Epidermal melanocyte (primary cell): ENCODE results near the gene RFX3.

Source experiments
- DNase-seq: peaks from one replicate; pipeline ENCODE4 v3.0.0; 2011; ENCODE audit warnings: low spot score; ENCODE audit not compliant: insufficient read length

Gene RFX3

DNA sequence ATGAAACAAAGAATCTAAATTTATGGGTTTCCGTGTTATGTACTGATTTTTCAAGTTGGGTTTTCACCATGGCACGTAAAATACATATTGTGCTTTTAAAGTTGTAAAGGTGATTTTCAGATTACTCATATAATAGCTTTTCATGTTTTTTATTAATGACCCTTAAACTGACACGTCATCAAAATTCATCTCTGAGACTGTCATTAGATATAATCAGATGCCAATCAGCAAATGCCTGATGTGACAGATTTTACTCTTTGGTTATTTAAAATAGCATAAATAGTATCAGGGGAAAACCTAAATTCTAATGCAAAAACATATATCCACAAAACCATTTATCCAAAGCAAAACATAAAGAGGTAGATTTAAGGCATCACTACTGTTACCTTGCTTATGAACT is 11.0 kb downstream of the RFX3 start:
- DNase-seq, result no peak

DNA sequence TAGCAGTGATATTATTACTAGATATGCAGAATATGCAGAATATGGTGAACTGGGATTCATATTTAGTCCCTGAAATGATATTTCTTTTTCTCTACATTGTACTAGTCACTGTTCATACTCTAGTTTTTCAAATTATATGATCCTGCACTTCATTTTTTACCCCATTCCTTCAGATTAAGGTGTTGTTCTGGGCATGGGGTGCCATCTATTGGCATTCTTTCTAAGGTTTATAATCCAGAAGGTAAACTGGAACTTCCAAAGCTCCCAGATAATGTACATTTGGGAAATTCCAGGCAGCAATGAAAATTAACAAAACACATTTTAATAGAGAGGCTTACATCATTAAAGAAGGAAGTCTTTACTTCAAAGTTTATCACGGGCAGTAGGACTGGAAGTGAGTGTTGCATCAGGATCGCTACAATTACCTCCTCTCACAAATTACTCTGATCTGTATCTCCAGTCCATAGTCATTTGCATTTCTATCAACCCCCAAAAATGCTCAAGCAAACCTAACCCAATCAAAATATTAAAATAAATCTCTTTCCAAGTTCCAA is 12.5 kb downstream of the RFX3 start:
- no peak for DNase-seq

DNA sequence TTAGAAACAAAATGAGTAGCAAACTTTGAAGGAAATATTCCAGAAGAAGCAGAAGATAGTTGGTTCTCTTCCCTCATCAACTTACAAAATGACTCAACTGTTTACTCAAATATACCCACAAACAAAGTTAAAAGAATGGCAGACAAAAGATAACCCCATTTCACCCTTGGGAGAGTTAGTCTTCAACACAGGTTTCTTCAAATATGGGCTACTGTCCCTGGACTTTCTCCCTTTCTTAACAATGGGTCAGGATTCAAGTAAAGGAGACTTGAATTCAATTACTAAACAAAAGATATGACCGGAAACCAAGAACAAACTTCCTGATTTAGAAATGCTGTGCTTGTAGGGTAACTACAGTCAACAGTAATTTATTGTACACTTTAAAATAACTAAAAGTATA is 14.2 kb downstream of the RFX3 start:
- no peak for DNase-seq

DNA sequence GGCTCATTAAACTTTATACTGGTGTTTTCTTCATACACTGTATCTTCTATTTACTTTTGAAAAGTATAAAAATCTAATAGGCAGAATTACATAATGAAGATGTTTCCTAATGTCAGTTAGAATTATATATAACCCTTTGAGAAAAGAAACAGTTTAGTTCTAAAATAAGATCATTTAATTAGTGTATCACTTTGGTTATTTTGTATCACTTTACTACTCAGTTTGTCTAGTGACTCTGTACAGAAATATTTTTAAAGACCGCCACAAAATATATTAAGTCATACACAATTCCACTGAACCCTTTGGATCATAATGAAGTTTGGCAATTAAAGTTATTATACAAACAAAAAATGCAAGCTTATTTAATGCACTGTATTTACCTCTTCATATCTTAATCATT is 15.0 kb downstream of the RFX3 start:
- DNase-seq, result no peak

DNA sequence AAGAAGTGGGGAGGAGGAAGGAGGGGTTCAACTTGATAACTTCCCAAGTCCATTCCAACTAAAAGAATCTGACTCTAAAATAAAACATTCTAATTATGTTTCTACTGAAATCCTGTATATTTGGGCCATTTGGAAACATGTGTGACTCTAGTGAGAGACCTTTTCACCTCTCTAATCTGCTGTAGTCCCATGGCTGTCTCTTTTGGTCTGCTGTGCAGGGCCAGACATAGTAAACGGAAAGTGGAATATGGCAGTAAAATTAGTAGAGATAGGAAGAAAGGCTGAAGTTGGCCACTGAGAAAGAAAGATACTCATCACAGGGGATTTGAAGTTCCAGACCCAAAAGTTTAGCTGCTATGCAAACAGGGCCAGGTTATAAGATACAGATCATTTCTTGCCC is 15.9 kb downstream of the RFX3 start:
- no peak for DNase-seq

DNA sequence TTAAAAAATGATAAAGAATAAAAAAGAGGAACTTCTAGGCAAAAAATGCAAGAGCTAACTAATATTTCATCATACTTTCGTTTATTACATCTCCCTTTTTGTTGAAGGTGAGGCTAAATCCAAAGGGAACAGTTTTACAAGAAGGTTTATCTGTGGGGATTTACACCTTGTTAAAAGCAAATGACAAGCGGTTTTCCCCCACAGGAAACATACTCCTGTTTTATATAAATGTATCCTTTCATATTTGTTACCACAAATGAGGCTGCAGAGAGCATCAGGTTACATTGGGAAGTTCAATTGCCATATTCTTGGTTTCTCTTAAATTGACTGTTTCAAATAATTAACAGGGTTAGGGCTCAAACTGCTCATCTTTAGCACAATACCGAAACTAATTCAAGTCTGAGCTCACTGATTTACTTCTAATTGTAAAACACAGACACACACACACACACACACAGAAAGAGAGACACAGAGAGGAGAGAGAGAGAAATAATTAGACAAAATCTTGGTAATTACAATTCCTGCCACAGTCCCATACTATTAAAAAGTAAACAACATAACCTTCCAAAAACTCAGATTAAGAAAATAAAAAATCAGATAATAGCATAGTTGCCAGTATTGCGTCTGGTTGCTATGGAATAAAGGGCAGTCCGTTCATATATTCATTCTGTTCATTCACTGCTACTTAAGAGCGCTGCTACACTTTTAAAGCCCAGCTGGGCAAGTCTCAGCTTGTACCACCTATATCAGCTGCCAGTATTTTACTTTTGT is 17.1 kb downstream of the RFX3 start:
- DNase-seq, result no peak

DNA sequence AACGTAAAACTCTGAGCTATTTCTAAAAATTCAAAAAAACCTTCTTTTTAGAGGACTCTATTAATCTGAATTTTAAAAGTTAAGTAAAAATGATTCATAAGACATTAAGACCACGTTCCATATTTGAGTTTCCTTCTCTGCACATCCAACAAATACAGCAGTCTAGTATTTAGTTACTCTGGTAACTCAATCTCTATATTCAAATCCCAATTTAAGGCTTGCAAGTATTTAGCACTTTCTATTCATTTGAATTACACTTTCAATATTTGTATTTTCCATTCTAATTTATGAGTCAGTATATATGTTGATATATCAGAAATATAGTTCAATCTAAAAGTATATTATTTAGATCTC is 17.7 kb downstream of the RFX3 start:
- DNase-seq, result no peak

DNA sequence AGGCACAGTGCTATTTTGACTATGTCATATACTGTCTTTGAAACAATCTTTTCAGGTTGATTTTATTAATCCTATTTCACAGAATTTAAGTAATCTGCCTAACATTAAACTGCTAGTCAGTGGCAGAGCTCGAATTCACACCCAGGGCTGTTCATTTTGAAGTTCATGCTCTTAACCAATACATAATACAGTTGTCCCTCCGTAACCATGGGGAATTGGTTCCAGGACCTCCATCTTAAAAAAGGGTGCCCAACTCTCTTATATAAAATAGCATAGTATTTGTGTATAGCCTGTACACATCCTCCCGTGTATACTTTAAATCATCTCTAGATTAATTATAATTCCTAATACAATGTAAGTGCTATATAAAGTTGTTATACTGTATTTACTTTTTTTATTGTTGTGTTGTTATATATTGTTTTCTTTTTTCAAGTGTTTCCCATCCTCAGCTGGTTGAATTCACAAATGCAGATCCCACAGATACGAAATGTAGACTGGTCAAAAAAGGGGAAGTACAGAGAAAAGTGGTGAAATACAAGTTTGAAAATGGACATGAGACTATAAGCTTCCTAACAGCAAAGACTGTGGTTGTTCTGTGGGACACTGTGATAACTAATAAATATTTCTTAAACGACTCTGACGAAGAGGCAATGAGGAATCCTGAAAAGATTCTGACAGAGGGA is 18.3 kb downstream of the RFX3 start:
- no peak for DNase-seq

DNA sequence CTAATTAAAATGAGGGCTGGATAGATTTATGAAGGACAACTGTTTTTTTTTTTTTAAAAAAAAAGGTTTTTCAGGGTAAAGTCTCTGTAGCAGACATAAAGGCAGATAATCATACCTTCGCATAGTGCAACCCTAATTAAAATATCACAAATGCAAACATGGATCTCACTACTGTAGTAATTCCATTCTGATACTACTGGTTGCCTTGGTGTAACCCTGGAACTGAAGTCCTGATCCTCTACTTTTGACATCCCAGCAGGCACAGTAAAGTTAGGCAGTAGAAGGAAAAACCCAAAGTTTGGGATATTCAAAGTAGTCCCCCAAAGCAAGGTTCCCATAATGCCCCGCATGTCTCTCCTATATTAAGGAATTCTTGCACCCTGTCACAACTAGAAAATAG is 19.6 kb downstream of the RFX3 start:
- DNase-seq, result no peak

DNA sequence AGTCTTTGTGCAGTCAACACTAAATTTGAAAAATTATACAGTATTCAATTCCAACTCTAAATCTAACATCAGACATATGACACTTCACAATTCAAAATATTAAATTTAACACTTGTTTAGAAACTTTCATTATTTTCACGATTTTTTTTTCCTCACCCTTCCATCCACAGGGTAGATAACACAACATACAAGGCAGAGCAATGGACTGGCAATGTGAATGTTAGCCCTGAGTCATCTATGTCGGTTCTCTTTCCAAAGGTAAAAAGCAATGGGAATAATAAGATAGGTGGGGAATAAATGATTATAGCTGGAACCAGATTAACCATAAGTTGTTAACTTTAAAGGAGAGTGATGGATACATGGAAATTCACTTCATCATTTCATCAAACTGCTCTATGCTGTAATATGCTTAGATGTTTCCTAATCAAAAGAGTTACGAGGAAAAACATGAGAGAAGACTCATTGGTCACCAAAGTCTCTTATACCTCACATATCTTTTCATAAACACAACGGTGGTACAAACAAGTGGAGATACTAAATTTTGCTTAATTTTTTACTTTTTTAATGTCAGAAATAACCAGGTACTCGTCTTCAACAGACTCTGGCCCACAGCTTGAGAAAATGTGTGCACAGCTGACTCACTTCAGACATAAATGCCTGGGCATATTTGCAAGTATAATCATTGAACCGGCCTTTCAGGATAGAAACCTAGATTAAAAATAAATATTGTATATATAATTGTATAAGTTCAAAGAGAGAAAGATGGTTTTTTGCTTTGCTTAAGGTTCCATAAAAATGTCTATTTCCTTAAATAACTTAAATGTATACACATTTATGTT is 23.0 kb downstream of the RFX3 start:
- DNase-seq, result no peak

DNA sequence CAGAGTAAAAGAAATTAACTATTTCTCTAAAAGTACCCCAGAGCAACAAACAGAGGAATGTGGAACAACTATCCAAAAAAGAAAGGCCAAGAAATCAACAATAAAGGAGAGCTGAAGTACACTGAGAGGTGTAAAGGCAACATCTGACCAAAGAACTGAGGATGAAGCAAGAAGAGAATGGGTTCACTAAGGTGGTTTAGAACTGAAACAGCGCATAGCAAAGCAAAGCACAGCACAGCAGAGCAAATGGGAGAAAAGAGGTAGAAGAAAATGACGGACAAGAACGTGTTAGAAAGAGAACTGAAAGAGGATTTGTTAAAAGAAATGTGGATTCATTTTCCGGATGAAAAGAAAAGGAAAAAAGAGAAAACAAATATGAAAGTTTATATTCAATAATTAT is 25.8 kb downstream of the RFX3 start:
- no peak for DNase-seq

DNA sequence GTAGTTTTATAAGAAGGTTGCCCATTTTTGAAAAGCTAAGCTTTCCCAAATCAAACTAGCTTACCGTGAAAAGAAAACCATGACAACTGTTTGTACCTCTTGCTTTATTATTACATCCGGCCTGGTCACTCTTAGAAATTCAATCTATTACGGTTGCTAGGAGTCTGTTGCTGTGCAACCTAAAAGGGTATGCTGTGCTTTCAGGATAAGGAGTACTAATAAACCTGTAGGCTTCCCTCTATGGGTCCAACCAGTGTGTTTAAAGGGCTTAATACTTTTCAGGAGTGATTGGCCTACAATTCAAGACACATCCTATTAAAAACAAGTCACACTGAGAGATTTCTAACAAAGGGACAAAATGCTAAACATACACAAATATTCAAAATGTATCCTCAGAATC is 27.1 kb downstream of the RFX3 start:
- no peak for DNase-seq

DNA sequence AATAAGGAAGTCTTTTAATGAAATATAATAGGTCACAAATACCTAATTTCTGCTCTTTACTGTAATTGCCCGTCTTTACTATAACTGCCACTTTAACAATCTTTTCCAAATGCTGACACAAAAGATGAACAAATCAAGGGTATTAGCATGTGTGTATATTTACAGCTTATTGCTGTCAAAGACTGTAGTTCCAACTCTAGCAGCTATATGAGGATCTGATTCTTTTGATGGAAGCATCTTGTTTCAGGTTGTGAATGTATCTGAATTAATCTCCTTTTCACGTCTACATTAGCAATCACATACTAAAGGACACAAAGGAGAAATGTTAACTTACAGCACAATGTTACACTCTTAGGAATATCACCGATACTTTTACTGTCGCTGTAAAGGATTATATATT is 27.9 kb downstream of the RFX3 start:
- no peak for DNase-seq

DNA sequence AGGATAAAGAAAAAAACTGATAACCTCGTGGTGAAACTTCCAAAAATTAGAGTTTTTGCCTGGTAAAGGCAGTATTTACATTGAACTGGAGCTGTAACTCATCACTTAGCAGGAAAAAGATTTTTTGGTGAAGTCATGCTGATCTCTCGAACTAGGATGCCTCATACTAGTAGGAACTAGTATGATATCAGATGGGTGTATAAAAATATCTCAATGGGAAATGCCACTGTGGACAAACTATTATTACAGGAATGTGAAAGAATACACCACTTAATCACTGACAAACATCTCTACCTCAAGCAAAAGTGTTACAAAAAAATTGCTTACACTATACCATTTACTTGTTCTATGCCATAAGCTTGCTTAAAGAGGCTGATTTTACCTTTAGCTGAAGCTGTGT is 28.4 kb downstream of the RFX3 start:
- no peak for DNase-seq

DNA sequence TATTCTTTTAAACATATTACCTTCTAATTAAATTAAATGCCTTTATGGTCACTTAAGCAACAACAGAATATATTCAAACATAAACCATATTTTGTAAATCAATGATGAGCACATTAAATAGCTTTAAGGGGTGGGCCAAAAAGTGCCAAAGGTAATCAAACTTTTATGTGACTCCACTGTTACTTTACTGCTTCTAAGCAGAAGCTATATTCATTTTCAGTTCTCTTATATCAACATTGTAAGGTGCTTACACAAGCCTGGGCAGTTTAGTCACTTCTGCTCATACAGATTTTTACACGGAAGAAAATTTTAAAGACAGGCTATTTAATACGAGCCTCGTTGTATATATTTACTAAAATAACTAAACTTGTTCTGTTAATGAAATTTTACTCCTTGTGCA is 29.9 kb downstream of the RFX3 start:
- DNase-seq, result no peak

DNA sequence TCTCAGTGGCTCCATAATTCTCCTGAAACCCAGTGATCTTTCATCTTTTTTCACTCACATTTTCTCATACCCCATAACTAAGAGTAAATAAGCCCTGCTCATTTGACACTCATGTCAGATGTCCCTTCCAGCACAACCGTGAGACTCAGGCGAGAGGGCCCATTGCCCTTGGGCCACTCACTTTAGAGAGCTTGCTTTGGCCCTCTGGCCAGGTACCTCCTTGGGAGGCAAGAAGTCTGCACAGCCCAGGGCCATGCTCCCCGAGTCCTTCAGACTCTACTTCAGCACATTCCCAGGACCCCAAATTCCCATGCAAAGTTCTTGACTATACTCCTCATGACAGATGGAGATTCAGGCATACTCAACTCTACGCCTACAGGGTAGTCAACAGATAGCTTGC is 33.6 kb downstream of the RFX3 start:
- no peak for DNase-seq

DNA sequence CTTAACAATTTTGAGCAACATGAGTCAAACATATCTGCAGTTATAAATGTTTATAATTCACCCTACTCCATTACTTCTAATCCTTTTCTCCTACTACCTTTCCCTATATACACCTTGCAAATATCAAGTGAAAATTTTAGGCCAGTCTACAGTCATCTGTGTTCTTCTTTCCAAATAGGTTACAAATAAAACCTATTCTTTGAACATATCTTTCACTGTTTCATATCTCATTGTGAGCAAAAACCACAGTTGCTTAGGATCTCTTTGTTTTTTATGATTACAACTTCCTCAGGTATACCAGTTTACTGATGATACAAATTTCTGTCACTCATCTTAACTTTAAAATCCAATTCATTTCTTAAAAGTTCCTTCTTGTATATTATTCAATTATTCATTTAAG is 34.4 kb downstream of the RFX3 start:
- no peak for DNase-seq

DNA sequence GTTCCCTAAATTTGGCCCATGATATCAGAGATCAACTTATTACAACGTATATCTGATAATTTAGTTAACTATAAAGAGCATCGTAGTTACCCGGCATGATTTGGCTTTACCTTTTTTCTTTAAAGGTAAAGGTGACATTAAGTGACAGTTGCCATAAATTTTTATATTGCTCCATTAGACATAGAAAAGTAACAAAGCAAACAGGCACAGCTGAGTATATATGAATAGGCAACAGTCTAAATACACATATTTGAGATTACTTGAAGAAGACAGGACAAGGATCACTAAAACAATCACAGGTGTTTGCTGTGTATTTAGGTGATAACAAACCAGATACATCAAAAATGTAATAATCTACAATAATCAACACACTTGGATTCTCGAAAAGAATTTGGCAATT is 34.8 kb downstream of the RFX3 start:
- no peak for DNase-seq

DNA sequence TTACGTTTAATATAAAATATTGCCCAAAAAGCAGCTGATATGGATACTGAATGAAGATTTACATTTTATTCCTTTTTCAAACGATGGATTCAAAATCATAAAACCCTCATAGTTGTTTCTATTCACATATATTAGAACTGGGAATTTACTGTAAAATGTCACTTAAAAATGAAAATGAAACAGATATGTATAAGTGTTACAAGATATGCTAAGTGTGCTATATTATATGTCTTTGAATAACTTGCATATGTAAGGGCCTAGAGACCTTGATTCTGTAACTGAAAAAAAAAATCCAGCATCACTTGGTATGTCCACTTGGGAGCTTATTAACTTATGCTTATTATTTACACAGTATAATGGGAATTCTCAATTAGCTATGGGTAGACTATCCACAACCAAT is 43.2 kb downstream of the RFX3 start:
- no peak for DNase-seq

DNA sequence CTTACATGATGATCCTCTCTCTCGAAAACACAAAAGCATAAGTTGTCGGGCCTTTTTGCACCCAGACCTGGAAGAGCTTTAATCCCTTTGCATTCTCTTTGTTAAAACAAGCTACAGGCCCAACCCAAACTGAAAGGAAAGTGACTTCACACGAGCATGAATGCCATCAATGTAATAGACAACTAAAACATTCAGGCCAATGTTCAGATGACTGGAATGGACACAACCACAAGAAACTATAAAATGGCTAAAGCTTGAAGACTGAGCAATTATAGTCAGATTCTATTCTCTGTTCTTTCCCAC is 45.5 kb downstream of the RFX3 start:
- DNase-seq, result no peak

DNA sequence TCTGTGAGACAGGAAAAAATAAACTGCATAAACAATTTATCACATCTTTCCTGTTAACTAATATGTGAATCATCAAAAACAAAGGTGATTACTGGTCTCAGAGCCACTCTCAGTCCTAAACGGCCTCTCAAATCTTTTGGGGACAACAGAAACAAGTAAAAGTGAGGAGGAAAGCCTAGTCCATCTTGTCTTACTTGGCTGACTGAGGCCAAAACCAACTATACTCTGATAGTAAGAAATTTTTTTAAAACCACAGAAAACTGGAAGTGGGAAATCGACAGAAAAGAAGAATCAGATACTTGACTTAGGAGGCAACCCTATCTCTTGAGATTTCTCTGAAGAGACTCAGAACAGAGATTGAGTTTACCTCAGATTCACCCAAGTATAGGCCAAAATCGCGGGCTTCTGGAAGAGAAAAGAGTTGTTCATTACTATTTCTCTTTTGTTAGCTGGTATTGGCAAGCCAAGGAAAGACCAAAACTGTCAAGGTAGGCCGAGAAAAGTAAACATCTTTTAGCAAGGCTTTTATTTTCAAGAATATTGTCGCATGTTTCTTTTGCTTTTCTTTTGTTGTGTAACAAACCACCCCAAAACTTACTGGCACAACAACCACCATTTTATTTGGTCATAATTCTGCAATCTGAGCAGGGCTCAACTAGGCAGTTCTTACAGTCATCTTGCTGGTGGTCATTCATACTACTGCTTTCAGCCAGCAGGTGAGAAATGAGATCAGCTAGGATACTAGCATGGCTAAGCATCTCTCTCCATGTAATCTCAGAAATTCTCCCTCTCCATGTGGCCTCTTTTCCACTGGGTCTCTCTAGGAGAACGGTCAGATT is 46.1 kb downstream of the RFX3 start:
- no peak for DNase-seq

DNA sequence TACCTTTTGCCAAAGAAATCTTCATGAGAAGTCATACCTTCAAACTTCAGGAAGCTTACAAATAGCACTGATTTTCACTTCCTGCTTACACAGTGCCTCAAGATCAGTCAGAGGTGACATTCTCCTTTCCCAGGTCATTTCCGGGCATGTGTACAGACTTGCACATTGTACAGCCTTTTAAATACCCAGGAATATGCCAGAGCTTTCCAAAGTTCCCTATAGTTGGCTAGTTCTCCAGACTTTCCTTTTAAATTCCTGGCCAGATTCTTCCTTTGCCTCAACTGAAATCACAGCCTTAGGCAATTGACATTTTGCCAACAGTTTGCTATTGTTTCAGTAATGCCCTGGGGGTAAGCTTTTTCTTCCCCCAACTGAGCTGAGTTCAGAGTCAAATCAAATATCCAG is 47.2 kb downstream of the RFX3 start:
- DNase-seq, result no peak
